Eye (tissue), 1 donor: ENCODE results near the gene ABCB7.
"Not testable (repeated sequence)": the region's sequence is repeated elsewhere in the genome, so short reads cannot be mapped to it uniquely, and the experiment has no call there.

Experiments used
- DNase-seq: peaks from one replicate; pipeline ENCODE4 v3.0.0-alpha.2; 2015

The ABCB7 gene

DNA sequence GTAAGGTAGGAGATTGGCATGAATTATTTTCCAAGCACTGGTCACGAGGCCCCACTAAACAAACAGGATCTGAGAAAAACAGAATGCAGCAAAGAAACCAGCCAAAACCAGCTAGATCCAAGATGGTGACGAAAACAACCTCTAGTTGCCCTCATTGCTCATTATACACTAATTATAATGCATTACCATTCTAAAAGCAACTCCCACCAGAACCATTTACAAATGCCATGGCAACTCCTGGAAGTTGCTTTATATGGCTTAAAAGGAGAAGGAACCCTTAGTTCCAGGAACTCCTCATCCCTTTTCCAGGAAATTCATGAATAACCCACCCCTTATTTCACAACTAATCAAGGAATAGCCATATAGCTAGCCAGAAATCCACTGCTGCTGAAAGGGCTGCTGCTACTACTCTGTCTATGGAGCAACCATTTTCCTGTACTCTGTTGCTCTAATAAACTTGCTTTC lies 69.3 kb downstream of the ABCB7 start:
- DNase-seq, result no peak

GRCh38 chrX:75084757-75085156 lies 71.3 kb downstream of the ABCB7 start:
- DNase-seq, result no peak

DNA sequence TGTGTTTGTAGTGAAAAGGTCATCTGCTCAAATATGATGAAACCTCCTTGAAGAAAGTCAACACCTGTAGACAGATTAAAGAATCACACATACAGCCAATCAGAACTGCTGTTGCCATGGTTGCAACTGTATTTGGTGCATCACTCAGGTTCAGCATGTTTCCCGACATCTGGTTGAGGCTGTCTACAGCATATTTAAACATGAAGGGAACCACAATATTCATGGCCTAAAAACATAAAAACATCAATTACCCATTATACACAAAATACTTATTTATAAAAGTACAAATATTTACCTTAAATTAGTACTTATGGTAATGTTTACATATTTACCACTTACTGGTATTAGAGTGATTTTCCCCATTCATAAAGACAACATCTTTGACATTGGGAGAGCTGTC lies 79.7 kb downstream of the ABCB7 start:
- DNase-seq, result no peak

DNA sequence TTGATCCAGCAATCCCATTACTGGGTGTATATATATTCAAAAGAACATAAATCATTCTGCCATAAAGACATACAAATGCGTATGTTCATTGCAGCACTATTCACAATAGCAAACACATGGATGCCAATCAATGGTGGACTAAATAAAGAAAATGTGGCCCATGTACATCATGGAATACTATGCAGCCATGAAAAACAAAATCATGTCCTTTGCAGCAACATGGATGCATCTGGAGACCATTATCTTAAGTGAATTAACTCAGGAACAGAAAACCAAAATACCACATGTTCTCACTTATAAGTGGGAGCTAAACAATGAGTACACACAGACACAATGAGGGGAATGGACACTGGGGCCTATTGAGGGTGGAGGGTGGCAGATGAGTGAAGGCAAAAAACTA lies 81.6 kb downstream of the ABCB7 start:
- no peak for DNase-seq

- no peak for DNase-seq
Observed at GRCh38 chrX:75071334-75071733, 84.7 kb downstream of the ABCB7 start.

DNA sequence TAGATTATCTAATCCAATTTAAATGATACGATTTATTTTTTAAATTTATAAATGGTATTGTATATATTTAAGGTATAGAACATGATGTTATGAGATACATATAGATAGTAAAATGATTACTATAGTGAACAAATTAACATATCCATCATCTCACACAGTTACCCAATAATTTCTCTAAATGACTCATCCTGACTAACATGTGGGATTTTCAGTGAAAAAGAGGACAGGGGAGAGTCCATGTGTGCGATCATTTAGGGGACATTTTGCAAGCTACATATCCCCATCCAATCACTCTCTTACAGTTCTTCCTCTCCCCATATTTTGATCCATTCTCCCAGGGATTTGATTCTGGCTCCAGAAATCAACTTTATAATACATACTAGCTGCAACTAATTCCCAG lies 88.2 kb downstream of the ABCB7 start:
- DNase-seq, result no peak

- no peak for DNase-seq
Observed at GRCh38 chrX:75061701-75062100, 94.4 kb downstream of the ABCB7 start.

GRCh38 chrX:75051047-75051446 lies 105.0 kb downstream of the ABCB7 start:
- DNase-seq, result no peak

- no peak for DNase-seq
Observed at GRCh38 chrX:75045369-75045768, 110.7 kb downstream of the ABCB7 start.

GRCh38 chrX:75044142-75044541 lies 111.9 kb downstream of the ABCB7 start:
- DNase-seq, result not testable (repeated sequence)

GRCh38 chrX:75038925-75039324 lies 117.2 kb downstream of the ABCB7 start:
- no peak for DNase-seq
